NB4 (cell line): ENCODE measurements around the gene GARIN5A.

ENCODE experiments used
- CTCF ChIP-seq: IDR thresholded peaks from one replicate; pipeline ENCODE4 v1.5.1; 2012; ENCODE audit warnings: low read depth, low read length
- POLR2A ChIP-seq: IDR thresholded peaks from 2 replicates; pipeline ENCODE4 v1.6.1; 2011; ENCODE audit warnings: mild to moderate bottlenecking; ENCODE audit not compliant: insufficient read length; ENCODE audit errors: extremely low read depth

DNA sequence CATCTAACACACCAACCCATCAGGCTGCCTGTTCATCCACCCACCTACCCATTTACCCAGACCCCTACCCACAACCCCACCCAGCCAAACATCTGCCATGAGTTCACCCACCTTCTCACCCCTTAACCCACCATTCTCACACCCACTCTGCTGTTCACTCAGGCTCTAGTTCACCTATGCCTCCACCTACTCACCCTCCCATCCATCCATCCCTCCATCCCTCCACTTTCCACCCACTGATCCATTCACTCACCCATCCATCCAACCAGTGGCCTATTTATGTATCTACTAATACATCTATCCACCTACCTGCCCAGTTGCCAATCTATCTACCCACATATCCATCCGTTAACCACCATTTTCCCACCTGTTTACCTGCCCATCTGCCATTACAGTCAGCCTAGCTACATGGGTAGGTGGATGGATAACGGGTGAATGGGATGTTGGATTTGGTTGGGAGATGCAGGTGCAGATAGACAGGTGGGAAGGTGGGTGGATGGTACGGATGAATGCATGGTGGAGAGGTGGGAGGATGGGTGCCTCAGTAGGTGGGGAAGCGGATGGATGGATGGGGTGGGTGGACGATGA is 38.7 kb downstream of the GARIN5A start:
- TF ChIP-seq CTCF (no peak), POLR2A (no peak)
